HG02852 (cell line): ENCODE data around the gene RIN3.

Experiments
- ATAC-seq: cut with Tn5 transposase; IDR thresholded peaks from one replicate; pipeline ENCODE4 v1.9.1; 2021; ENCODE audit warnings: mild to moderate bottlenecking, moderate library complexity; ENCODE audit not compliant: unreplicated experiment

RIN3 gene

GRCh38 chr14:92645841-92646478 lies 132.4 kb downstream of the RIN3 start:
- ATAC-seq = no peak

- ATAC-seq = no peak
Measured at GRCh38 chr14:92646952-92647796, 133.6 kb downstream of the RIN3 start.

GRCh38 chr14:92647797-92648279 lies 134.3 kb downstream of the RIN3 start:
- ATAC-seq = no peak

DNA sequence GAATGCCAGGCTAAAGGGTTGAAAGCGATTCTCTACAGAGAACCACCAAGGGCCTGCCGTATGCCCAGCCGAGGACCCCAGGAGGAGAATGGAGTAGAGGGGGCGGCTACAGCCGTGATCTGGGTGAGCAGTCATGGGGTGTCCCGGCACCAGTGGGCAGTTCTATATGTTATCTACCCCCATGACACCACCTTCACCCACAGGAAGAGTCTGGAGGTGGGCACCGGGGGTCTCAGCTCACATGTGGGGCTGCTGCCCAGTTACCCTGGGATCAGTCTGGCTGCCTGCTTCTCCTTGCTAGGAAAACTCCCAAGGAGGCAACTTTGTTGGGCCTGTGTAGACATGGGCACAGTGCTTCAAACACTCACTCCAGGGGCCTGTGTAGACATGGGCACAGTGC lies 135.5 kb downstream of the RIN3 start:
- ATAC-seq = no peak

GRCh38 chr14:92649934-92650545 lies 136.5 kb downstream of the RIN3 start:
- no peak for ATAC-seq

DNA sequence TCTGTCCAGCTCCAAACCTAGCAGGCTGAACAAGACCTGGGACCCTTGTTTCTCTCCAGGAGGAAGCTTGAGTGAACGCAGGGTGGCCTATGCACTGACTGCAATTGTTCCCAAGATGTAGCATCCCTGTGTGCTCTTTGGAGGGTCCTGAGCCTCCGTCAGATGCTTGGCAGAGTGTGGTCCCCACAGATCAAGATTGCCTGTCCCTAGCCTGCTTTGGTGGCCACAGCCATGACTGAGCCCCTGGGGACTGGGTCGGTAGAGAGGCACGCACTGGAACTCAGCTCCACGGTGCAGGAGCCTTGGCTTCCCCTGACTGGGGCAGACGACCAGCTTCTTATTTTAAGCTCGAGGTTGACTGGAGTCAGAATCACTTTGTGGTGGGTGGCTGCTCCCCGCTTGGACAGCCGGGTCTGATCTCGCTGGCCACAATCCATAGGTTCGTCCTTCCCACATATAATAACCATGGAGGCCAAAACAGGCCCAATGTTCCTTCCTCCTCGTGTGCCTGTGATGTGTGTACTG lies 137.1 kb downstream of the RIN3 start:
- no peak for ATAC-seq

DNA sequence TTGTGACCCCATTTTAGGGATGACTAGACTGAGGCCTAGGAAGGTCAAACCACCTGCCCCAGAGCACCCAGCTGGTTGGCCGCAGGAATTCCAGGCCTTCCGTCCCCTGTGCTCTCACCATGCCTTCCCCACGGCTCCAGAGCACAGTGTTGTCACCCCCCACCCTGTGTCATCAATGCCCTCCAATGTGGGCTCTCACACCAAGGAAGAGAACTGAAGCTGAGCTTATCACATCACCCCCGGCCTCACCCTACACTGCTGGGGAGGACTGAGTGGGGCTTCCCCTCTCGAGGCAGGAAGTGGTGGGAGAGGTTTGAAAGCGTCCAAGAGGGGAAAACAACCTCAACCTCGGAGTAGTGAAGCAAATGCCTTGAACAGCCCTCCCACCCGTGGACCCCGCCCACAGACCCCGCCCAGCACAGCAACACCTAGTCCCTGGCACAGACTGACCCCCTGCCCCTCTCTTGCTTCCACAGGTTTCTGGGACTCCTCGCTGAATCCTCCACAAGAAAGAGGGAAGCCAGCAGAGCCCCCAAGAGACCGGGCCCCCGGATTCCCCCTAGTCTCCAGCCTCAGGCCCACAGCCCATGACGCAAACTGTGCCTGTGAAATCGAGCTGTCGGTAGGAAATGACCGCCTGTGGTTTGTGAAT lies 137.7 kb downstream of the RIN3 start:
- ATAC-seq = peak; percentile 79

GRCh38 chr14:92651758-92652406 lies 138.3 kb downstream of the RIN3 start:
- ATAC-seq = no peak

- ATAC-seq = no peak
Measured at GRCh38 chr14:92652413-92653151, 139.0 kb downstream of the RIN3 start.

DNA sequence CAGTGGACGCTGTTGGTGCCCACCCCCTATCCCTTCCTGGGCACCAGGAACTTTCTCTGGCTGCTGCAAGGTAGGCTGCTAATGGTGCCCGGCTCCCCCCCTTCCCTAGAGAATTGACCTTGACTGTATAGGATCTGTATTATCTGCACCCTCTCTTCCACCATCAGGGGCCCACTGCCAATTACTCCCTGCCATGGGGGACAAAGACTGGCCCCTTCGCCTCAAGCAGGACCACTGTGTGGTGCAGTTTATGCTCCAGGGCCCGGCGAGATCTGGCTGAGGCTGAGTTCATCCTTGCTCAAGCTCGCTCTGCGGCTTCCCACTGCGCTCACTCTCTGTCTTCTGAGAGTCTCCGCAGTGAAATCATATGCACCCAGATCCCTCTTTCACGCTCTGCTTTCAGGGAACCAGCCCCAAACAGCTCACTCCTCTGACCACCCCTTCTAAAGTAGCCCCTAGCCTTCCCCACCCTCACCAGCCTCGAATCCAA lies 139.6 kb downstream of the RIN3 start:
- no peak for ATAC-seq

DNA sequence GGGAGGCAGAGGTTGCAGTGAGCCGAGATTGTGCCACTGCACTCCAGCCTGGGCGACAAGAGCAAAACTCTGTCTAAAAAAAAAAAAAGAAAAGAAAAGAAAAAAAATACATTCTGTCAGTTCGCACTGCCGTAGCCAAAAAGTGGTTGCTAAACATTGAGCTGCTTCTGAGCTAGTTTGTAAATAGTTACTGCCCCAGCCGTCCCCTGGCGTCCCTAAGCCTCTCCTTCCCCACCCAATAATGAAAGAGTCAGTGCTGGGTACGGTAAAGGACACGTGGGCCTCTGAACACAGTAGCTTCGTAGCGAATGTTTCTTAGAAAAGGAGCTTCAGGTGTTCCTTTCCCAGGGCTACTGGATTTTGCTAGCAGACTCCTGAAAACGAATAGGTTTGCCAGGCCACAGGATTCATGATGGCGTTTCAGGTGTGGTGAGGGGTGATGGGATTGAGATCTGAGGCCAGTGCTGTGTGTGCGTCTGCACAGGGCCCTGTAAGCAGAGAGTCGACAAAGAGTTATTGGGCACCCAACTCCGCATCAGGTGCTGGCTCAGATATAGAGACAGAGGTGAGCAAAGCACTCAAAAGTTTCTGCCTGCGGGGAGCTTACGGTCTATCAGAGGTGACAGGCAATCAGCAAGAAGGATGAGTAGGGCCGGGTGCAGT lies 140.8 kb downstream of the RIN3 start:
- no peak for ATAC-seq

DNA sequence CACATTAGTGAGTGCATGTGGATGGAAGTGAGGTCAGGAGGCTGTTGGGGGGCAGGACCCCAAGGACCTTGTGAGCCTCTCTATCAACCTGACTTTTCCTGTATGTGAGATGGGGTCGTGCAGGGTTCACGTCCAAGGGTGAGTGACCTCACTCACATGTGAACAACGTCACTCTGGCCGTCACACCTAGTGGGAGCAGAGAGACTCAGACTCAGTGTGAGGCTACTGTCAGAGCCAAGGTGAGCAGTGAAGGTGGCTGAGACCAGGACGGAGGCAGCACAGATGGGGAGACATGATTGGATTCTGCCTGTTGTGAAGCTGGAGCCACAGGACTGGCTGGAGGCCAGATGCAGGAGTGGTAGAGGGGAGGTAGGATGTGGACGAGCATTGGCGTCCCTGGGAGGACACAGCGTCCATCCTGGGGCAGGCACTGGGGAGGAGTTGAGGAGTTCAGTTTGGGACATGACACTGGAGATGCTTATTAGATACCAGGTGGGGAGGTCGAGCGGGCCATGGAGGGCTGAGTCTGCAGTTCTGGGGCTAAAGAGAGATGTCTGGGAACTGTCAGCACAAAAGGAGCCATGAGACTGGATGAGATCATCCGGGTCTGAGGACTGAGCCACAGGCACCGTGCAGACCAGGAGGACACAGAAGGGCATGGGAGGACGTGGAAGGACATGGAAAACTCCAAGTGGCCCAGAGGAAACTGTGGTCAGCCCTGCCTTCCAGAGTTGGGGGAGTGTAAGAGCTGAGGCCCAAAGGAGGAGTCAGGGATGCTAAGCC lies 142.0 kb downstream of the RIN3 start:
- ATAC-seq = no peak

- no peak for ATAC-seq
Measured at GRCh38 chr14:92656306-92657081, 142.9 kb downstream of the RIN3 start.

DNA sequence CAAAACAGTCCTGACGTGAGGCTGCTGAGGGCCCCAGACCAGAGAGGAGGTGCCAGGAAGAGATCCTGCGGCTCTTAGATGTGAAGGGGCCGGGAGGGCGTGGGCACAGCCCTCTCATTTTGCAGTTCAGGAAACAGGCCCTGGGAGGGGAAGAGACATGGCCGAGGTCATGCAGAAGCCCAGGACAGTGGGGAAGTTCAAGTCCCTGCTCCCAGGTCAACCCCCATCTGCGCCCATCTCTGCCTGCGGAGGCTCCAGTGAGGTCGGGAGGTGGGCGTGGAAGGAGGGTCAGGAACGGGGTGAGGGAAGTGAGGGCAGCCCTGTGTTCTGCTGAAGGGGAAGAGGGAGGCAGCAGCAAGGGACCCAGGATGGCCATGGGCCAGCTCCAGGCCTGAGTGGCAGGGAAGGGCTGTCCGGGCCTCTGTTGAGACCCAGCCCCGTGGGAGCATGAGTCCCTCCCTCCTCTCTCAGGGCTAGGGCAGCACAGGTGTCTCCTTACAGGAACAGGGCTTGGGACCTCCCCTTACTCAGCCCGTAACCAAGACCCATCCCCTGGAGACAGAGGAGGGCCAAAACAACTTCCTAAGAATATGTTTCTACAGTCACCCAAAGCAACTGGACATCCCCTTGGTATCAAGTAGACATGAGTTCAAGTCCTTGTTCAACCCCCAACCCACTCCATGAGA lies 144.0 kb downstream of the RIN3 start:
- ATAC-seq = no peak

- no peak for ATAC-seq
Measured at GRCh38 chr14:92658160-92658559, 144.6 kb downstream of the RIN3 start.

- ATAC-seq = no peak
Measured at GRCh38 chr14:92658684-92659083, 145.1 kb downstream of the RIN3 start.
